Measurements from ENCODE around the gene PACRG.

PACRG gene

DNA sequence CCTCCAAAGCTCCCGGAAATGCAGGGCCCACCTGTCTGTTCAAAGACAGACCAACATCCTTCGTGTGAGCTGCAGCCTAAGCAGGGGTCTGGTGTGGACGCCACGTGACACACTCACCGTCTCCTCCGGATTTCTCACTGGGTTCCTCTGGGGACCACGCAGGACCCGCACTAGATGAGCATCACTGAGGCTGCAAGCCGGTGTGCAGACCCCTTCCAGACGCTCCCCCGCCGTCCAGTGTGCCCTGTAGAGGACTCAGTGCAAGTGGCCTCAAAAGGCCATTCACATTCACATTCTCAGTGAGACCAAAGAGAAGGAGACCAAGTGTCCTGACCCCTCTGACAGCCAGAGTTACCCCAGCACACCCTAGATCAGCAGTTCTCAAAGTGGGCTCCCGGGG is 595.5 kb downstream of the PACRG start:
- H3K4me2 ChIP-seq (ENCODE audit: low read length): no peak overlapping the region
- no peaks in the 10 kb centered on the region for H3K79me1 ChIP-seq (ENCODE audit: low read length)
- no peak overlapping the region for H3K9ac ChIP-seq (ENCODE audit: low read length)
- no peak overlapping the region for H2BK120ac ChIP-seq (ENCODE audit: low read depth, low read length)
- no peak overlapping the region for H3K56ac ChIP-seq (ENCODE audit: low read length)
- H2BK15ac ChIP-seq (replicated peaks; ENCODE audit: low read depth): no peak overlapping the region
- H3K4ac ChIP-seq (ENCODE audit: low read depth, low read length): no peak overlapping the region
- DNase-seq: no peak
- no peaks in the 10 kb centered on the region for H3K27me3 ChIP-seq (ENCODE audit: insufficient read depth, low read length, poor library complexity)
- H4K8ac ChIP-seq (ENCODE audit: low read depth, low read length): no peak overlapping the region
- no peaks in the 10 kb centered on the region for H3K79me2 ChIP-seq (ENCODE audit: control insufficient read depth, insufficient read depth, low read length)
- H3K27ac ChIP-seq (ENCODE audit: low read depth, low read length): no peak overlapping the region
- no peak overlapping the region for H3K23ac ChIP-seq (ENCODE audit: low read length)
- no CpG with 5 or more reads among the region's 13 CpGs for WGBS (ENCODE audit: extremely low coverage, insufficient coverage, low lambda C conversion rate)
- H3K4me3 ChIP-seq (ENCODE audit: low read length): no peak overlapping the region
- H3K36me3 ChIP-seq (ENCODE audit: control insufficient read depth, insufficient read depth, low read length): no peaks in the 10 kb centered on the region
- H2BK5ac ChIP-seq (ENCODE audit: low read length): no peak overlapping the region
- no peaks in the 10 kb centered on the region for H3K4me1 ChIP-seq (ENCODE audit: control insufficient read depth, low read depth, low read length)
- no peak overlapping the region for H3K18ac ChIP-seq (ENCODE audit: low read length)
- H2AK5ac ChIP-seq (ENCODE audit: low read length): no peak overlapping the region
- H4K5ac ChIP-seq (ENCODE audit: low read length): no peak overlapping the region

DNA sequence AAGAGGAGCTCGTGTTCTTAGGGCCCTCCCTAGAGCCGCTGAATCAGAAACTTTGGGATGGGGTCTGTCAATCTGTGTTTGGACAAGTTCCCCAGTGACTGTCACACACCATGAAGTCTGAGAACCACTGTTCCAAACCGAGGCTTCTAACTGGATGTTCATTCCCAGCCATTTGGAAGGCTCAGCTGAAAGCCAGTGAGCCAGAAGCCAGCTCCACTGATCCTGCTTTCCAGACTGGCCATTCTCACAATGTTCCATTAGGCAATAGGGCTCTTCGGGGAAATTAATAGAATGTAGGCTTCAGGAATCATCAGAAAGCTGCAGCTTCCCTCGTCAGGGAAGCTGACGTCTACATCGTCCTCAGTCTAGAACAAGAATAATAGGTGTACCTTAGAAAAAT is 595.9 kb downstream of the PACRG start:
- no peak overlapping the region for H2BK5ac ChIP-seq (ENCODE audit: low read length)
- no peak overlapping the region for H3K4ac ChIP-seq (ENCODE audit: low read depth, low read length)
- no peak overlapping the region for H2AK5ac ChIP-seq (ENCODE audit: low read length)
- H3K9ac ChIP-seq (ENCODE audit: low read length): no peak overlapping the region
- no peak overlapping the region for H3K56ac ChIP-seq (ENCODE audit: low read length)
- H2BK120ac ChIP-seq (ENCODE audit: low read depth, low read length): no peak overlapping the region
- no CpG with 5 or more reads among the region's 7 CpGs for WGBS (ENCODE audit: extremely low coverage, insufficient coverage, low lambda C conversion rate)
- H3K4me1 ChIP-seq (ENCODE audit: control insufficient read depth, low read depth, low read length): no peaks in the 10 kb centered on the region
- no peaks in the 10 kb centered on the region for H3K36me3 ChIP-seq (ENCODE audit: control insufficient read depth, insufficient read depth, low read length)
- no peaks in the 10 kb centered on the region for H3K79me2 ChIP-seq (ENCODE audit: control insufficient read depth, insufficient read depth, low read length)
- no peak overlapping the region for H4K8ac ChIP-seq (ENCODE audit: low read depth, low read length)
- no peaks in the 10 kb centered on the region for H3K79me1 ChIP-seq (ENCODE audit: low read length)
- H3K27ac ChIP-seq (ENCODE audit: low read depth, low read length): no peak overlapping the region
- H3K23ac ChIP-seq (ENCODE audit: low read length): no peak overlapping the region
- H3K18ac ChIP-seq (ENCODE audit: low read length): no peak overlapping the region
- DNase-seq: no peak
- no peaks in the 10 kb centered on the region for H3K27me3 ChIP-seq (ENCODE audit: insufficient read depth, low read length, poor library complexity)
- no peak overlapping the region for H3K4me2 ChIP-seq (ENCODE audit: low read length)
- H3K4me3 ChIP-seq (ENCODE audit: low read length): no peak overlapping the region
- H2BK15ac ChIP-seq (replicated peaks; ENCODE audit: low read depth): no peak overlapping the region
- no peak overlapping the region for H4K5ac ChIP-seq (ENCODE audit: low read length)

DNA sequence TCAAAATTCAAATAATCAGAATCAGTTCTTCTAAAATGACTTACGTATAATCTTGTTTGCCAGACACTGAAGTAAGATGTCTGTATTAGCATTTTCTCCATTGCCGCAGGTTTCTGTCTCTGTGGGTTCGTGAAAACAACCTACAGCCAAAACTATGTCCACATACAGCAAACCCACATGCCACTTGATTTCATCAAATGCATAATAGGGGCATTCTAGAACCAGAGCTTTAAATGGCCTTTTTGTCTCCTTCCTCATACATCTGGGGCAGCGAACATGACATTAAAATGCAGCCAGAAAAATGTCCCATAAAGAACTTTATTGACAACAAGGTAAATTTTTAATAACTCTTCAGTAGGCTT is 596.5 kb downstream of the PACRG start:
- no peak overlapping the region for H3K27ac ChIP-seq (ENCODE audit: low read depth, low read length)
- H3K79me1 ChIP-seq (ENCODE audit: low read length): no peaks in the 10 kb centered on the region

GRCh38 chr6:163324688-163325389 is 597.1 kb downstream of the PACRG start:
- no peak overlapping the region for H2BK120ac ChIP-seq (ENCODE audit: low read depth, low read length)
- DNase-seq: no peak
- no peak overlapping the region for H3K23ac ChIP-seq (ENCODE audit: low read length)
- H2AK5ac ChIP-seq (ENCODE audit: low read length): no peak overlapping the region
- no peaks in the 10 kb centered on the region for H3K79me2 ChIP-seq (ENCODE audit: control insufficient read depth, insufficient read depth, low read length)
- H2BK15ac ChIP-seq (replicated peaks; ENCODE audit: low read depth): no peak overlapping the region
- H4K5ac ChIP-seq (ENCODE audit: low read length): no peak overlapping the region
- H3K4me3 ChIP-seq (ENCODE audit: low read length): no peak overlapping the region
- no peaks in the 10 kb centered on the region for H3K36me3 ChIP-seq (ENCODE audit: control insufficient read depth, insufficient read depth, low read length)
- no CpG with 5 or more reads among the region's 10 CpGs for WGBS (ENCODE audit: extremely low coverage, insufficient coverage, low lambda C conversion rate)
- H4K8ac ChIP-seq (ENCODE audit: low read depth, low read length): no peak overlapping the region
- H3K18ac ChIP-seq (ENCODE audit: low read length): no peak overlapping the region
- no peak overlapping the region for H3K27ac ChIP-seq (ENCODE audit: low read depth, low read length)
- H3K4ac ChIP-seq (ENCODE audit: low read depth, low read length): no peak overlapping the region
- no peaks in the 10 kb centered on the region for H3K4me1 ChIP-seq (ENCODE audit: control insufficient read depth, low read depth, low read length)
- H3K79me1 ChIP-seq (ENCODE audit: low read length): no peaks in the 10 kb centered on the region
- H3K27me3 ChIP-seq (ENCODE audit: insufficient read depth, low read length, poor library complexity): no peaks in the 10 kb centered on the region
- no peak overlapping the region for H3K4me2 ChIP-seq (ENCODE audit: low read length)
- H2BK5ac ChIP-seq (ENCODE audit: low read length): no peak overlapping the region
- H3K56ac ChIP-seq (ENCODE audit: low read length): no peak overlapping the region
- H3K9ac ChIP-seq (ENCODE audit: low read length): no peak overlapping the region

More for the DNA sequence above, 596.5 kb downstream of the PACRG start:
- H3K4me2 ChIP-seq (ENCODE audit: low read length): no peak overlapping the region
- H2AK5ac ChIP-seq (ENCODE audit: low read length): no peak overlapping the region
- H4K8ac ChIP-seq (ENCODE audit: low read depth, low read length): no peak overlapping the region
- H3K79me2 ChIP-seq (ENCODE audit: control insufficient read depth, insufficient read depth, low read length): no peaks in the 10 kb centered on the region
- no peak overlapping the region for H2BK120ac ChIP-seq (ENCODE audit: low read depth, low read length)
- no peaks in the 10 kb centered on the region for H3K27me3 ChIP-seq (ENCODE audit: insufficient read depth, low read length, poor library complexity)
- no peaks in the 10 kb centered on the region for H3K36me3 ChIP-seq (ENCODE audit: control insufficient read depth, insufficient read depth, low read length)
- H3K9ac ChIP-seq (ENCODE audit: low read length): no peak overlapping the region
- no peak overlapping the region for H4K5ac ChIP-seq (ENCODE audit: low read length)
- no peak overlapping the region for H3K4me3 ChIP-seq (ENCODE audit: low read length)
- no peak overlapping the region for H2BK5ac ChIP-seq (ENCODE audit: low read length)
- no peak overlapping the region for H3K4ac ChIP-seq (ENCODE audit: low read depth, low read length)
- H3K4me1 ChIP-seq (ENCODE audit: control insufficient read depth, low read depth, low read length): no peaks in the 10 kb centered on the region
- no peak overlapping the region for H3K23ac ChIP-seq (ENCODE audit: low read length)
- DNase-seq: no peak
- no peak overlapping the region for H2BK15ac ChIP-seq (replicated peaks; ENCODE audit: low read depth)
- no peak overlapping the region for H3K18ac ChIP-seq (ENCODE audit: low read length)
- no CpG with 5 or more reads among the region's 4 CpGs for WGBS (ENCODE audit: extremely low coverage, insufficient coverage, low lambda C conversion rate)
- H3K56ac ChIP-seq (ENCODE audit: low read length): no peak overlapping the region

- no peak overlapping the region for H3K4me3 ChIP-seq (ENCODE audit: low read length)
- WGBS (ENCODE audit: extremely low coverage, insufficient coverage, low lambda C conversion rate): no CpG with 5 or more reads among the region's 4 CpGs
- no peak overlapping the region for H3K27ac ChIP-seq (ENCODE audit: low read depth, low read length)
Measured at GRCh38 chr6:163325390-163325784, 597.6 kb downstream of the PACRG start.

More at GRCh38 chr6:163325390-163325784, 597.6 kb downstream of the PACRG start:
- H3K36me3 ChIP-seq (ENCODE audit: control insufficient read depth, insufficient read depth, low read length): no peaks in the 10 kb centered on the region
- H3K56ac ChIP-seq (ENCODE audit: low read length): no peak overlapping the region
- no peak for DNase-seq
- H3K4me1 ChIP-seq (ENCODE audit: control insufficient read depth, low read depth, low read length): no peaks in the 10 kb centered on the region
- no peak overlapping the region for H4K8ac ChIP-seq (ENCODE audit: low read depth, low read length)
- H3K9ac ChIP-seq (ENCODE audit: low read length): no peak overlapping the region
- H3K23ac ChIP-seq (ENCODE audit: low read length): no peak overlapping the region
- no peak overlapping the region for H3K4ac ChIP-seq (ENCODE audit: low read depth, low read length)
- no peaks in the 10 kb centered on the region for H3K79me1 ChIP-seq (ENCODE audit: low read length)
- H3K79me2 ChIP-seq (ENCODE audit: control insufficient read depth, insufficient read depth, low read length): no peaks in the 10 kb centered on the region
- no peak overlapping the region for H4K5ac ChIP-seq (ENCODE audit: low read length)
- no peak overlapping the region for H3K18ac ChIP-seq (ENCODE audit: low read length)
- H2BK15ac ChIP-seq (replicated peaks; ENCODE audit: low read depth): no peak overlapping the region
- no peak overlapping the region for H2BK120ac ChIP-seq (ENCODE audit: low read depth, low read length)
- H3K4me2 ChIP-seq (ENCODE audit: low read length): no peak overlapping the region
- no peaks in the 10 kb centered on the region for H3K27me3 ChIP-seq (ENCODE audit: insufficient read depth, low read length, poor library complexity)
- H2BK5ac ChIP-seq (ENCODE audit: low read length): no peak overlapping the region
- no peak overlapping the region for H2AK5ac ChIP-seq (ENCODE audit: low read length)

All from mesendoderm (in vitro differentiated cells).